ENCODE data around the gene CDC42BPA.

CDC42BPA gene

DNA sequence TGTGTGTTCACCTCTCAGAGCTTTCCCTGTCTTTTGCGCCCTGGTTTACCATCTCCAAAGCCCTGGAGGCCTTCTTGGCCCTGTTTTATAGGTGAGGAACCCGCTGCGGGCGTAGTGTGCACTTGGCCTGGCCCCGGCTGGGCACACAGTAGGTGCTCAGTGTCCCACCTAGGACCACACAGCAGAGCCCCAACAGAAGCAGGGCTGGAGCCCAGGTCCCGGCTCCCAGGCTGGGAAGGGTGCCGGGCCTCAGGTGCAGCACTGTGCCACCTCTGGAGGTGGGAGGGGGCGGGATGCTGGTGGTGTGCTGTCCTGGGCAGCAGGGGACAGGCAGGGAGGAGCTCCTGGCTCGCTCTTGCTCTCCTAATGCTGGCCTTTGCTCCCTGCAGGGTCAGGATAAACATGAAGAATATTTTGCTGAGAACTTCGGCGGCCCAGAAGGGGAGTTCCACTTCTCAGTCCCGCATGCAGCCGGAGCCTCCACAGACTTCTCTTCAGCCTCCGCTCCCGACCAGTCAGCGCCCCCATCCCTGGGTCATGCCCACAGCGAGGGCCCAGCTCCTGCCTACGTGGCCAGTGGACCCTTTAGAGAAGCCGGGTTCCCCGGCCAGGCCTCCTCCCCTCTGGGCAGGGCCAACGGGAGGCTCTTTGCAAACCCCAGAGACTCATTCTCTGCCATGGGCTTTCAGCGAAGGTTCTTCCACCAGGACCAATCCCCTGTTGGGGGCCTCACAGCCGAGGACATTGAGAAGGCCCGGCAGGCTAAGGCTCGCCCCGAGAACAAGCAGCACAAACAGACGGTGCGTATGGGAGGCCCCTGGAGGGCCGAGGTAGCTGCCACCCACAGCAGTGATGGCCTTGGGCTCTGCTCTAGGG, 353.4 kb downstream of the CDC42BPA start:
- ATAC-seq = no peak; the same call in 2 of the 3 replicates
- TF ChIP-seq, protein P1, sequence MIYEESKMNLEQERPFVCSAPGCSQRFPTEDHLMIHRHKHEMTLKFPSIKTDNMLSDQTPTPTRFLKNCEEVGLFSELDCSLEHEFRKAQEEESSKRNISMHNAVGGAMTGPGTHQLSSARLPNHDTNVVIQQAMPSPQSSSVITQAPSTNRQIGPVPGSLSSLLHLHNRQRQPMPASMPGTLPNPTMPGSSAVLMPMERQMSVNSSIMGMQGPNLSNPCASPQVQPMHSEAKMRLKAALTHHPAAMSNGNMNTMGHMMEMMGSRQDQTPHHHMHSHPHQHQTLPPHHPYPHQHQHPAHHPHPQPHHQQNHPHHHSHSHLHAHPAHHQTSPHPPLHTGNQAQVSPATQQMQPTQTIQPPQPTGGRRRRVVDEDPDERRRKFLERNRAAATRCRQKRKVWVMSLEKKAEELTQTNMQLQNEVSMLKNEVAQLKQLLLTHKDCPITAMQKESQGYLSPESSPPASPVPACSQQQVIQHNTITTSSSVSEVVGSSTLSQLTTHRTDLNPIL (CRISPR knock-in tag; IDR thresholded peaks at IDR 0.05; ENCODE audit: low read depth) = no peak

DNA sequence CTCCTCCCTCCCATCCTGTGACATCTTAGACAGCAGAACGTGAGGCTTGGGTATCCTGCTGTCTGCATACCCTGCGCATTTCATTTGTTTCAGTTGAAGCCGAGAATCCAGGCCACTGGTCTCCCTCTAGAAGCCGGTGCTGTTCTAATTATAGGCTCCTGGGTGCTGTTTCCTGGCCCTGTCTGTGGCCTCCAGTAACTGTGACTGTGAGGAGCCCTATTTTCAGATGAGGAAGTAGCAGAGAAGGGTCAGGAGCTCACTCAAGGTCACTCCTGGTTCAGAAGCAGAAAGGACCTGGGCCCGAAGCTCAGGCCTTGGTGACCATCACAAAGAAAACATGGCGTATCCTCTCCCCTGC, 354.2 kb downstream of the CDC42BPA start:
- TF ChIP-seq PPARA (CRISPR knock-in tag; IDR thresholded peaks at IDR 0.05; ENCODE audit: borderline replicate concordance) (no peak), ARNTL (CRISPR knock-in tag; IDR thresholded peaks at IDR 0.05; ENCODE audit: borderline replicate concordance, low read depth) (no peak), ZC3H10 (CRISPR knock-in tag; IDR thresholded peaks at IDR 0.05) (no peak), TCF4 (CRISPR knock-in tag; IDR thresholded peaks at IDR 0.05; ENCODE audit: borderline replicate concordance) (no peak), ZFP30 (CRISPR knock-in tag; IDR thresholded peaks at IDR 0.05) (no peak), ZNF70 (CRISPR knock-in tag; IDR thresholded peaks at IDR 0.05) (no peak), ZNF8 (CRISPR knock-in tag; IDR thresholded peaks at IDR 0.05) (no peak), ESRRG (CRISPR knock-in tag; IDR thresholded peaks at IDR 0.05) (no peak), GLIS3 (CRISPR knock-in tag; IDR thresholded peaks at IDR 0.05) (no peak), ZFP3 (CRISPR knock-in tag; IDR thresholded peaks at IDR 0.05) (no peak), BACH2 (CRISPR knock-in tag; IDR thresholded peaks at IDR 0.05; ENCODE audit: borderline replicate concordance) (no peak), ZNF565 (CRISPR knock-in tag; conservative IDR thresholded peaks at IDR 0.05; ENCODE audit: low read depth) (no peak), TOX (CRISPR knock-in tag; IDR thresholded peaks at IDR 0.05; ENCODE audit: borderline replicate concordance) (no peak), SNAI2 (CRISPR knock-in tag; IDR thresholded peaks at IDR 0.05) (no peak)
- TF ChIP-seq, protein P1 (CRISPR knock-in tag; IDR thresholded peaks at IDR 0.05; ENCODE audit: low read depth) = no peak
- TF ChIP-seq, protein P2, sequence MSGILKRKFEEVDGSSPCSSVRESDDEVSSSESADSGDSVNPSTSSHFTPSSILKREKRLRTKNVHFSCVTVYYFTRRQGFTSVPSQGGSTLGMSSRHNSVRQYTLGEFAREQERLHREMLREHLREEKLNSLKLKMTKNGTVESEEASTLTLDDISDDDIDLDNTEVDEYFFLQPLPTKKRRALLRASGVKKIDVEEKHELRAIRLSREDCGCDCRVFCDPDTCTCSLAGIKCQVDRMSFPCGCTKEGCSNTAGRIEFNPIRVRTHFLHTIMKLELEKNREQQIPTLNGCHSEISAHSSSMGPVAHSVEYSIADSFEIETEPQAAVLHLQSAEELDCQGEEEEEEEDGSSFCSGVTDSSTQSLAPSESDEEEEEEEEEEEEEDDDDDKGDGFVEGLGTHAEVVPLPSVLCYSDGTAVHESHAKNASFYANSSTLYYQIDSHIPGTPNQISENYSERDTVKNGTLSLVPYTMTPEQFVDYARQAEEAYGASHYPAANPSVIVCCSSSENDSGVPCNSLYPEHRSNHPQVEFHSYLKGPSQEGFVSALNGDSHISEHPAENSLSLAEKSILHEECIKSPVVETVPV (CRISPR knock-in tag; IDR thresholded peaks at IDR 0.05) = no peak
- TF ChIP-seq, protein P3, sequence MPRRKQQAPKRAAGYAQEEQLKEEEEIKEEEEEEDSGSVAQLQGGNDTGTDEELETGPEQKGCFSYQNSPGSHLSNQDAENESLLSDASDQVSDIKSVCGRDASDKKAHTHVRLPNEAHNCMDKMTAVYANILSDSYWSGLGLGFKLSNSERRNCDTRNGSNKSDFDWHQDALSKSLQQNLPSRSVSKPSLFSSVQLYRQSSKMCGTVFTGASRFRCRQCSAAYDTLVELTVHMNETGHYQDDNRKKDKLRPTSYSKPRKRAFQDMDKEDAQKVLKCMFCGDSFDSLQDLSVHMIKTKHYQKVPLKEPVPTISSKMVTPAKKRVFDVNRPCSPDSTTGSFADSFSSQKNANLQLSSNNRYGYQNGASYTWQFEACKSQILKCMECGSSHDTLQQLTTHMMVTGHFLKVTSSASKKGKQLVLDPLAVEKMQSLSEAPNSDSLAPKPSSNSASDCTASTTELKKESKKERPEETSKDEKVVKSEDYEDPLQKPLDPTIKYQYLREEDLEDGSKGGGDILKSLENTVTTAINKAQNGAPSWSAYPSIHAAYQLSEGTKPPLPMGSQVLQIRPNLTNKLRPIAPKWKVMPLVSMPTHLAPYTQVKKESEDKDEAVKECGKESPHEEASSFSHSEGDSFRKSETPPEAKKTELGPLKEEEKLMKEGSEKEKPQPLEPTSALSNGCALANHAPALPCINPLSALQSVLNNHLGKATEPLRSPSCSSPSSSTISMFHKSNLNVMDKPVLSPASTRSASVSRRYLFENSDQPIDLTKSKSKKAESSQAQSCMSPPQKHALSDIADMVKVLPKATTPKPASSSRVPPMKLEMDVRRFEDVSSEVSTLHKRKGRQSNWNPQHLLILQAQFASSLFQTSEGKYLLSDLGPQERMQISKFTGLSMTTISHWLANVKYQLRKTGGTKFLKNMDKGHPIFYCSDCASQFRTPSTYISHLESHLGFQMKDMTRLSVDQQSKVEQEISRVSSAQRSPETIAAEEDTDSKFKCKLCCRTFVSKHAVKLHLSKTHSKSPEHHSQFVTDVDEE (CRISPR knock-in tag; IDR thresholded peaks at IDR 0.05) = no peak
- ATAC-seq = no peak

DNA sequence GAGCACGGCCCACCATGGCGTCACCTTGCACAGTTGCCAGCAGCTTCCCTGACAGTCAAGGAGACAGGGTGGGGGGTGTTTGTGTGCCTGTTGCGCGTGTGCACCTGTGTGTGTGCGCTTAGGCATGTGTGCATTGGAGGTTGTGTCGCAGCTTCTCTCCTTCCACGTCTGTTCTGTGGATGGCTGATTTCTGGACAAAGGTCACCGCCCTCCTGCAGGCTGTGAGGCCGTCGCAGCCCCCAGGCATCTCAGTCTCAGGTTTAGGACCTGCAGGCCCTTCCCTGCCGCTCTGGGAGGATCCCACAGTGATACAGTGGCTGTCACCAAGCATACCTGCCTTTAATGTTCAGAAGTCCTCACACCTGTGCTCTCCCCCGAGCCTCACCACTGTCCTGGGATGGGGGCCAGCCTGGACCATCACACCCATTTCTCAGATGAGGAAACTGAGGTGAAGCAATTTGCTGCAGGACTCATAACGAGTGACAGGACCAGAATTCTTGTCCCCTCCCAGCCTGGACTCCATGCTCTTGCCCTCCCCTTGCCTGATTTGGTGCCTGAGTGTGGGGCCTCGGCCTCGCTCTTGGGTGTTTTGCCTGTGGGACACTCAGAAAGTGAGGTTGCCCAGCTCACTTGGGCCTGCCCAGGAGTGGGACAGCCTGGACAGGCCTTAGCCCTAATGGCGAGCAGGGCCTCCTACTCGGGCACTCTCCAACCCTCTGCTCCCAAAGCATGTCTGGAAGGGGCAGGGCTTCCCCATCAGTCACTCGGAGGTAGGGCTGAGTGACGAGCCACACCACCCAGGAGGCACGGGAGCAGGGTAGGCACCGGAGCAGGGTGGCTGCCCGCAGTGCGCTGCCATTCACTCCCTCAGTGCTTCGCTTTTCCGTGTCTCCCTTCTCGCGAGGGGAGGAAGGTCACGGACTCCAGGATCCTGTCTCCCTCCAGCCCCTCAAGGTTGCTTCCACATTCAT, 355.6 kb downstream of the CDC42BPA start:
- ATAC-seq = no peak
- TF ChIP-seq ZFP30 (CRISPR knock-in tag; IDR thresholded peaks at IDR 0.05) (no peak), PPARA (CRISPR knock-in tag; IDR thresholded peaks at IDR 0.05; ENCODE audit: borderline replicate concordance) (no peak), TOX (CRISPR knock-in tag; IDR thresholded peaks at IDR 0.05; ENCODE audit: borderline replicate concordance) (no peak), ZNF565 (CRISPR knock-in tag; conservative IDR thresholded peaks at IDR 0.05; ENCODE audit: low read depth) (no peak), GLIS3 (CRISPR knock-in tag; IDR thresholded peaks at IDR 0.05) (no peak), CSDC2 (CRISPR knock-in tag; IDR thresholded peaks at IDR 0.05) (no peak), ESRRG (CRISPR knock-in tag; IDR thresholded peaks at IDR 0.05) (no peak), BACH2 (CRISPR knock-in tag; IDR thresholded peaks at IDR 0.05; ENCODE audit: borderline replicate concordance) (no peak), ARNTL (CRISPR knock-in tag; IDR thresholded peaks at IDR 0.05; ENCODE audit: borderline replicate concordance, low read depth) (no peak)
- TF ChIP-seq, protein P4, sequence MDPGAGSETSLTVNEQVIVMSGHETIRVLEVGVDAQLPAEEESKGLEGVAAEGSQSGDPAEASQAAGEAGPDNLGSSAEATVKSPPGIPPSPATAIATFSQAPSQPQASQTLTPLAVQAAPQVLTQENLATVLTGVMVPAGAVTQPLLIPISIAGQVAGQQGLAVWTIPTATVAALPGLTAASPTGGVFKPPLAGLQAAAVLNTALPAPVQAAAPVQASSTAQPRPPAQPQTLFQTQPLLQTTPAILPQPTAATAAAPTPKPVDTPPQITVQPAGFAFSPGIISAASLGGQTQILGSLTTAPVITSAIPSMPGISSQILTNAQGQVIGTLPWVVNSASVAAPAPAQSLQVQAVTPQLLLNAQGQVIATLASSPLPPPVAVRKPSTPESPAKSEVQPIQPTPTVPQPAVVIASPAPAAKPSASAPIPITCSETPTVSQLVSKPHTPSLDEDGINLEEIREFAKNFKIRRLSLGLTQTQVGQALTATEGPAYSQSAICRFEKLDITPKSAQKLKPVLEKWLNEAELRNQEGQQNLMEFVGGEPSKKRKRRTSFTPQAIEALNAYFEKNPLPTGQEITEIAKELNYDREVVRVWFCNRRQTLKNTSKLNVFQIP (CRISPR knock-in tag; IDR thresholded peaks at IDR 0.05; ENCODE audit: borderline replicate concordance, low read depth) = no peak
- TF ChIP-seq, protein P3 (CRISPR knock-in tag; IDR thresholded peaks at IDR 0.05) = no peak
- TF ChIP-seq, protein P2 (CRISPR knock-in tag; IDR thresholded peaks at IDR 0.05) = no peak
